Panc1 (cell line): ENCODE measurements around the gene CCDC112. TPM values are rescaled to one million over a fixed set of nuclear protein-coding genes. Genes with fewer than 3 reads are reported as not detected.

Source experiments
- ATAC-seq: fragments of 200-7000 bp; cut with Tn5 transposase; 2 replicates; pipeline ENCODE4 v1.9.1; 2020; ENCODE audit warnings: mild to moderate bottlenecking, moderate library complexity
- BruUV-seq: library from RNA; stranded (reverse); fragments of 400-500 nt; replicated peaks from 2 replicates; lab custom pipeline; 2021; lab: Mats Ljungman, UMichigan
- CTCF ChIA-PET: fragments of 300-600 bp; sonication (Branson Sonifier 250); formaldehyde crosslinking; loops from one replicate; lab custom pipeline; 2022; ENCODE audit warnings: antibody characterized with exemption; lab: Charles Lee
- POLR2A ChIA-PET: fragments of 300-600 bp; sonication (Branson Sonifier 250); formaldehyde crosslinking; loops from one replicate; lab custom pipeline; 2022; ENCODE audit warnings: antibody characterized with exemption; lab: Charles Lee
- DNase-seq: peaks from one replicate; pipeline ENCODE4 v3.0.0-alpha.2; 2010; ENCODE audit warnings: low read depth, low spot score
- H3K27ac ChIP-seq: 2 replicates; pipeline ENCODE4 v1.5.1; 2011; ENCODE audit warnings: mild to moderate bottlenecking, low read length, inconsistent platforms
- H3K27me3 ChIP-seq: fragments of 200-500 bp; sonication (Bioruptor generic); 2 replicates; pipeline ENCODE4 v1.6.0; 2014; ENCODE audit warnings: low read length, inconsistent platforms; ENCODE audit not compliant: control insufficient read depth, insufficient read depth
- H3K36me3 ChIP-seq: fragments of 200-500 bp; sonication (Bioruptor generic); 2 replicates; pipeline ENCODE4 v1.5.1; 2014; ENCODE audit warnings: inconsistent platforms, mild to moderate bottlenecking, low read length, moderate library complexity; ENCODE audit not compliant: control insufficient read depth, insufficient read depth
- H3K4me1 ChIP-seq: 2 replicates; pipeline ENCODE4 v1.5.1; 2011; ENCODE audit warnings: inconsistent platforms, mild to moderate bottlenecking, low read length, moderate library complexity; ENCODE audit not compliant: control insufficient read depth, insufficient read depth
- H3K4me3 ChIP-seq, 2 experiments: 2 replicates each; pipeline ENCODE4 v1.5.1; 2011 to 2012; ENCODE audit warnings: low read depth in 2 of 2, low read length in 2 of 2, mild to moderate bottlenecking in 2 of 2, inconsistent platforms in 1 of 2, moderate library complexity in 1 of 2
- H3K9me3 ChIP-seq: fragments of 200-500 bp; sonication (Bioruptor generic); 2 replicates; pipeline ENCODE4 v1.5.1; 2014; ENCODE audit warnings: low read depth, mild to moderate bottlenecking, inconsistent platforms, low read length, moderate library complexity; ENCODE audit not compliant: control insufficient read depth, insufficient read depth
- CTCF ChIP-seq: fragments of 450-650 bp; IDR thresholded peaks from 2 replicates; pipeline ENCODE4 v1.5.1; 2017; ENCODE audit warnings: mild to moderate bottlenecking
- POLR2AphosphoS5 ChIP-seq: IDR thresholded peaks from 2 replicates; pipeline ENCODE4 v1.6.1; 2012; ENCODE audit warnings: mild to moderate bottlenecking, low read depth, low read length, moderate library complexity
- REST ChIP-seq, 2 experiments: IDR thresholded peaks; 2 replicates each; pipeline ENCODE4 v1.6.1; 2011 to 2012; ENCODE audit warnings: low read depth in 2 of 2, control low read depth in 1 of 2, low read length in 1 of 2, mild to moderate bottlenecking in 1 of 2, moderate library complexity in 1 of 2; ENCODE audit not compliant: insufficient read depth in 1 of 2
- SIN3A ChIP-seq: IDR thresholded peaks from 2 replicates; pipeline ENCODE4 v1.6.1; 2012; ENCODE audit warnings: low read depth, mild to moderate bottlenecking, low read length, moderate library complexity, borderline replicate concordance; ENCODE audit not compliant: insufficient read depth
- TCF7L2 ChIP-seq: IDR thresholded peaks from 2 replicates; pipeline ENCODE4 v1.6.1; 2011; ENCODE audit warnings: mild to moderate bottlenecking, low read depth, low read length, inconsistent platforms
- in situ Hi-C: cut with HindIII; loops from 2 replicates; pipeline ENCODE4 v1.10.0; 2016; ENCODE audit warnings: low sequenced_read_pairs, low pct_unique_long_range_greater_than_20kb
- intact Hi-C: fragments of 100-400 bp; cut with micrococcal nuclease; formaldehyde crosslinking; loops from one replicate; pipeline ENCODE4 v1.10.0; 2022; ENCODE audit not compliant: unreplicated experiment
- total RNA-seq: library from RNA; stranded (reverse); gene quantifications from one replicate; pipeline ENCODE4 v1.2.1, GENCODE V29; 2021; ENCODE audit not compliant: unreplicated experiment

The CCDC112 gene
- total RNA-seq, 1 experiment from 2014 or later = 5.6 TPM

DNA sequence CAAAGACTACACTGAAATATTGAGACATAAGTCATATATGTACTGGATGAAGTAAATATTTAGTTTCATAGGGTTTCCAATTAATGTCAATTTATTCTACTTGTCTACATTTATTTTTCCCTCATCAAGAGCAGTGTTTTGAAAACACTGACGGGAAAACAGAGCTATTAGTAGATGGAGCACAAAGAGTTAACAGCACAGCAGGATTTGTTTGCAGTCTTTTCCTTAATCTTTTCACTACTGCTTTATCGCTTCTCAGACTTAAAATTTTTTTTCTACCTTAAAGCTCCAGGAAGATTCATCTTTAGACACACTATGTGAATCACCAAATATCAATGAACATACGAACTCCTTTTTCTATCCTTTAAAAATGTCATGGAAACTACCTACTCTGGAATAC, 59.4 kb downstream of the CCDC112 start:
- no peak overlapping the region for H3K27ac ChIP-seq
- TF ChIP-seq SIN3A = no peak
- TF ChIP-seq CTCF = no peak
- TF ChIP-seq TCF7L2 = no peak
- TF ChIP-seq REST (IDR thresholded peaks at IDR 0.05; ENCODE audit: insufficient read depth in 1 of 2, low read depth in 2 of 2, low read length in 1 of 2) = no peak
- no peak for TF ChIP-seq POLR2AphosphoS5
- POLR2A ChIA-PET = no interaction called here
- DNase-seq (no peak), ATAC-seq (no peak)
- no TSS peak for BruUV-seq
- H3K36me3 ChIP-seq = peaks cover 9% of the 10 kb centered on the region
- no peaks in the 10 kb centered on the region for H3K4me1 ChIP-seq
- H3K27me3 ChIP-seq = no peaks in the 10 kb centered on the region
- in situ Hi-C loops (no loop called here), intact Hi-C loops (no loop called here)
- H3K4me3 ChIP-seq = no peak overlapping the region
- H3K9me3 ChIP-seq = no peaks in the 10 kb centered on the region
- CTCF ChIA-PET = no interaction called here

- no peaks in the 10 kb centered on the region for H3K27me3 ChIP-seq
- no TSS peak for BruUV-seq
- in situ Hi-C loops = no loop called here
- no peak for DNase-seq
- intact Hi-C loops = no loop called here
- H3K36me3 ChIP-seq = peaks cover 9% of the 10 kb centered on the region
- no peak for ATAC-seq
- H3K4me1 ChIP-seq = no peaks in the 10 kb centered on the region
- ChIA-PET CTCF (no interaction called here), POLR2A (no interaction called here)
- H3K4me3 ChIP-seq = no peak overlapping the region
- TF ChIP-seq CTCF (no peak), TCF7L2 (no peak), POLR2AphosphoS5 (no peak), REST (IDR thresholded peaks at IDR 0.05; ENCODE audit: insufficient read depth in 1 of 2, low read depth in 2 of 2, low read length in 1 of 2) (no peak), SIN3A (no peak)
- no peaks in the 10 kb centered on the region for H3K9me3 ChIP-seq
- no peak overlapping the region for H3K27ac ChIP-seq
Measured at GRCh38 chr5:115236599-115236998, 59.9 kb downstream of the CCDC112 start.
